PFSK-1 (cell line): ENCODE measurements around the gene TMEM212.

ENCODE experiments used
- FOXP2 ChIP-seq: optimal IDR thresholded peaks from 2 replicates; pipeline ENCODE3; 2011; ENCODE audit warnings: borderline replicate concordance, control low read depth, inconsistent platforms; ENCODE audit not compliant: insufficient read depth; ENCODE audit errors: extremely low read length, extremely low read depth
- POLR2AphosphoS5 ChIP-seq: IDR thresholded peaks from 2 replicates; pipeline ENCODE4 v1.6.1; 2012; ENCODE audit warnings: low read depth, mild to moderate bottlenecking, control low read depth, low read length, moderate library complexity
- REST ChIP-seq, 2 experiments: IDR thresholded peaks; 2 replicates each; pipeline versions ENCODE4 v1.6.1 to v1.8.0; 2011 to 2012; ENCODE audit warnings: low read depth in 2 of 2, low read length in 2 of 2, control low read depth in 1 of 2, inconsistent platforms in 1 of 2, mild to moderate bottlenecking in 1 of 2, moderate library complexity in 1 of 2; ENCODE audit not compliant: insufficient read depth in 1 of 2
- SIN3A ChIP-seq: IDR thresholded peaks from 2 replicates; pipeline ENCODE4 v1.6.1; 2012; ENCODE audit warnings: mild to moderate bottlenecking, low read length, moderate library complexity, borderline replicate concordance; ENCODE audit not compliant: insufficient read depth
- TAF1 ChIP-seq: IDR thresholded peaks from 2 replicates; pipeline ENCODE4 v1.6.1; 2012; ENCODE audit warnings: low read length, control low read depth, borderline replicate concordance; ENCODE audit not compliant: insufficient read depth

TMEM212 gene

GRCh38 chr3:171895291-171895690 is 52.1 kb downstream of the TMEM212 start:
- no peak for TF ChIP-seq TAF1
- no peak for TF ChIP-seq POLR2AphosphoS5
- no peak for TF ChIP-seq FOXP2
- TF ChIP-seq REST (IDR thresholded peaks at IDR 0.05; ENCODE audit: insufficient read depth in 1 of 2, low read depth in 2 of 2, low read length in 2 of 2): no peak
- TF ChIP-seq SIN3A: no peak

- TF ChIP-seq TAF1: no peak
- no peak for TF ChIP-seq POLR2AphosphoS5
- TF ChIP-seq SIN3A: no peak
- TF ChIP-seq FOXP2: no peak
- no peak for TF ChIP-seq REST (IDR thresholded peaks at IDR 0.05; ENCODE audit: insufficient read depth in 1 of 2, low read depth in 2 of 2, low read length in 2 of 2)
Measured at GRCh38 chr3:171895900-171896299, 52.8 kb downstream of the TMEM212 start.

- no peak for TF ChIP-seq POLR2AphosphoS5
- no peak for TF ChIP-seq SIN3A
- TF ChIP-seq TAF1: no peak
- no peak for TF ChIP-seq REST (IDR thresholded peaks at IDR 0.05; ENCODE audit: insufficient read depth in 1 of 2, low read depth in 2 of 2, low read length in 2 of 2)
- no peak for TF ChIP-seq FOXP2
Measured at GRCh38 chr3:171896316-171896715, 53.2 kb downstream of the TMEM212 start.

GRCh38 chr3:171898192-171898591 is 55.0 kb downstream of the TMEM212 start:
- TF ChIP-seq FOXP2 (no peak), SIN3A (no peak)

GRCh38 chr3:171900446-171900845 is 57.3 kb downstream of the TMEM212 start:
- TF ChIP-seq FOXP2 (no peak), POLR2AphosphoS5 (no peak), SIN3A (no peak), TAF1 (no peak), REST (IDR thresholded peaks at IDR 0.05; ENCODE audit: insufficient read depth in 1 of 2, low read depth in 2 of 2, low read length in 2 of 2) (no peak)
